GM12891 (cell line): ENCODE measurements around the gene DENND4B.
A peak's percentile ranks its signal among the peaks of the same experiment; 100 is the strongest.

Source experiments
- DNase-seq: peaks from one replicate; pipeline ENCODE4 v3.0.0; 2011; ENCODE audit warnings: low spot score; ENCODE audit not compliant: insufficient read length
- FAIRE-seq: peaks from 2 replicates; lab custom pipeline; 2011; peaks lifted over from hg19 to GRCh38; lab: Jason Lieb, UNC
- PAX5 ChIP-seq: IDR thresholded peaks from 2 replicates; pipeline ENCODE4 v1.6.1; 2011; ENCODE audit warnings: low read length, moderate library complexity, mild to moderate bottlenecking; ENCODE audit not compliant: insufficient read depth, severe bottlenecking
- POLR2A ChIP-seq: IDR thresholded peaks from 2 replicates; pipeline ENCODE4 v1.6.1; 2011; ENCODE audit warnings: low read depth, low read length, control low read depth
- POLR2AphosphoS5 ChIP-seq: IDR thresholded peaks from 2 replicates; pipeline ENCODE4 v1.6.1; 2011; ENCODE audit warnings: low read depth, low read length, control low read depth
- POU2F2 ChIP-seq: IDR thresholded peaks from 2 replicates; pipeline ENCODE4 v1.6.1; 2011; ENCODE audit warnings: low read depth, mild to moderate bottlenecking, control low read depth, low read length, moderate library complexity
- SPI1 ChIP-seq: IDR thresholded peaks from 2 replicates; pipeline ENCODE4 v1.6.1; 2011; ENCODE audit warnings: low read depth, low read length, control low read depth
- TAF1 ChIP-seq: IDR thresholded peaks from 2 replicates; pipeline ENCODE4 v1.6.1; 2011; ENCODE audit warnings: low read depth, low read length, control low read depth

The DENND4B gene

GRCh38 chr1:153929981-153930948 is 16.3 kb downstream of the DENND4B start:
- TF ChIP-seq TAF1 (no peak), SPI1 (no peak), POU2F2 (no peak), POLR2A (no peak)
- FAIRE-seq (no peak), DNase-seq (no peak)

GRCh38 chr1:153929426-153929825 is 17.1 kb downstream of the DENND4B start:
- FAIRE-seq: no peak
- TF ChIP-seq PAX5 (no peak), SPI1 (no peak), POU2F2 (no peak)
- no peak for DNase-seq

- TF ChIP-seq POU2F2: no peak
- no peak for DNase-seq
- no peak for FAIRE-seq
These were observed 17.7 kb downstream of the DENND4B start for GRCh38 chr1:153928791-153929341.

- FAIRE-seq: no peak
- peak; percentile 16; the same call in 1 of the 2 replicates for TF ChIP-seq SPI1
- no peak for TF ChIP-seq POLR2AphosphoS5
- no peak for TF ChIP-seq TAF1
- no peak for TF ChIP-seq PAX5
- no peak for TF ChIP-seq POLR2A
- no peak for TF ChIP-seq POU2F2
- no peak for DNase-seq
These were observed 18.3 kb downstream of the DENND4B start for GRCh38 chr1:153928245-153928644.

GRCh38 chr1:153926405-153926804 is 20.1 kb downstream of the DENND4B start:
- no peak for FAIRE-seq
- DNase-seq: no peak
- no peak for TF ChIP-seq PAX5
- TF ChIP-seq SPI1: no peak
- TF ChIP-seq POLR2AphosphoS5: no peak
- no peak for TF ChIP-seq POU2F2
- no peak for TF ChIP-seq POLR2A
- TF ChIP-seq TAF1: no peak

GRCh38 chr1:153922972-153923925 is 23.3 kb downstream of the DENND4B start, which contains the start of gene GATAD2B:
TSS of gene GATAD2B (minus strand) at chr1:153922972. CDS start at chr1:153828347, 94,625 bp downstream.
- TF ChIP-seq POLR2AphosphoS5: peak; percentile 74
- peak; percentile 75; the same call in 1 of the 2 replicates for TF ChIP-seq POU2F2
- TF ChIP-seq TAF1: peak; percentile 83; the same call in 1 of the 2 replicates
- TF ChIP-seq SPI1: no peak
- peak; percentile 61 for TF ChIP-seq POLR2A
- FAIRE-seq: peak; percentile 90
- peak; percentile 82 for DNase-seq

- no peak for TF ChIP-seq SPI1
- no peak for TF ChIP-seq POU2F2
- no peak; the same call in 1 of the 2 replicates for TF ChIP-seq POLR2AphosphoS5
- no peak for TF ChIP-seq TAF1
- peak; percentile 32; the same call in 1 of the 2 replicates for TF ChIP-seq POLR2A
- peak; percentile 41 for DNase-seq
- no peak for FAIRE-seq
These were observed 24.2 kb downstream of the DENND4B start for GRCh38 chr1:153922076-153922971.

GRCh38 chr1:153921803-153922075 is 24.8 kb downstream of the DENND4B start:
- FAIRE-seq (no peak), DNase-seq (no peak)
- TF ChIP-seq PAX5 (no peak), POLR2AphosphoS5 (no peak), POU2F2 (no peak), SPI1 (no peak), POLR2A (no peak), TAF1 (no peak)
